Mucosa of gallbladder (tissue), 1 donor: ENCODE measurements around the gene RABGGTA. TPM values are rescaled to one million over a fixed set of nuclear protein-coding genes. Genes with fewer than 3 reads are reported as not detected.
"Not testable (repeated sequence)": the region's sequence is repeated elsewhere in the genome, so short reads cannot be mapped to it uniquely, and the experiment has no call there.

ENCODE experiments used
- DNase-seq: peaks from one replicate; pipeline ENCODE4 v3.0.0-alpha.2; 2020; ENCODE audit warnings: low spot score
- total RNA-seq: library from RNA; stranded (reverse); gene quantifications from one replicate; pipeline ENCODE4 v1.2.1, GENCODE V29; 2021
- donor health status: DM: no; HTN: no; CAD: no.

Gene RABGGTA
- total RNA-seq, 1 donor from 2014 or later: 36.0 TPM

DNA sequence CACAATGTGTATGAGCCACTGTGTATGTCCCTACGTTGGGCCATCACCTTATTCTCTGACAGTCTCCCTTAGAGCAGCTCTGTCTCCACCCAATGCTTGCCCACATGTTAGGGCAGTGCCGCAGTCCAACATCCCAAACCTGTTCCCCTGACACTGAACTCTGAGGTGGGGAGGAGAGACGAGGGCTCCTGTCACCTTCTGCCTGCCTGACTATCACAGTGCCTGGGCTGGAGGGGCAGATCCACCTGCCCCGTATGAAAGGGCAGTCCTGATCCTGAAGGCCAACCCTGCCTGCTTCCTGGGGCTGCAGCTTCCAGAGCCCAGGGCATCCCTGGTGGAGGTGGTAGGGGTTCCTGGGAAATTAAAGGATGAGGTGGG, 10.6 kb downstream of the RABGGTA start:
- DNase-seq: no peak

DNA sequence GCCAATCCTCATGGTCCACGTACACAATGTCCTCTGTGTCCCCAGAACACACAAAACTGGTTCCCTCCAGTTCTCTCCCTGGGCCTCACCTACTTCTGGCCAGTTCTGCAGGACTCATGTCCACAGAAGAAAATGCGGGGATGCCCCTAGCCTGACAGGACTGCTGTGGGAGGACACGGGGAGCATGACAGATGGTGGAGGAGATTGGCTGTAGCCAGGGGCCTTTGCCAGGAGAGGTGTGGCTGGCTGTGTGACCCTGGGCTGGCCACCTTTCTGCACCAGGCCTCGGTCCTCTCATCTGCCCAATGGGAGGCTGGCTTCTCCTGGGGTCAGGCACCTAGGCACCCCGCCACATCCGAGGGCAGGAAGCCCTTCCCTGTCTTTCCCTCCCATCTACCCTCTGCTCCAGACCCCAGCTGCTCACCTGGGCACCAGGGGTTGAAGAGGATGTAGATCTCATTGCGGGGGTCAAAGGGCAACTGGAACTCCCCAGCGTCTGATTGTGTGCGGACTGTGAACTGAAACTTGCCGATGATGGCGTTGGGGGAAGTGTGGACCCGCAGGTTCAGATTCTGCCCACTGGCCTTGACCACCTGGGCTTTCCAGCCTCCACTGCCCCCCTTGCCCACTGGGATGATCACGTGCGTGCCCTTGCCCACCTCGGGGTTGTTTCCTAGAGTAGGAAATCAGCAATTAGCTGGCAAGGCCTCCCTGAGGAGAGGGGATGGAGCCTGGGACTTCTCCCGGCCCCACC, 11.2 kb downstream of the RABGGTA start:
- DNase-seq: no peak

DNA sequence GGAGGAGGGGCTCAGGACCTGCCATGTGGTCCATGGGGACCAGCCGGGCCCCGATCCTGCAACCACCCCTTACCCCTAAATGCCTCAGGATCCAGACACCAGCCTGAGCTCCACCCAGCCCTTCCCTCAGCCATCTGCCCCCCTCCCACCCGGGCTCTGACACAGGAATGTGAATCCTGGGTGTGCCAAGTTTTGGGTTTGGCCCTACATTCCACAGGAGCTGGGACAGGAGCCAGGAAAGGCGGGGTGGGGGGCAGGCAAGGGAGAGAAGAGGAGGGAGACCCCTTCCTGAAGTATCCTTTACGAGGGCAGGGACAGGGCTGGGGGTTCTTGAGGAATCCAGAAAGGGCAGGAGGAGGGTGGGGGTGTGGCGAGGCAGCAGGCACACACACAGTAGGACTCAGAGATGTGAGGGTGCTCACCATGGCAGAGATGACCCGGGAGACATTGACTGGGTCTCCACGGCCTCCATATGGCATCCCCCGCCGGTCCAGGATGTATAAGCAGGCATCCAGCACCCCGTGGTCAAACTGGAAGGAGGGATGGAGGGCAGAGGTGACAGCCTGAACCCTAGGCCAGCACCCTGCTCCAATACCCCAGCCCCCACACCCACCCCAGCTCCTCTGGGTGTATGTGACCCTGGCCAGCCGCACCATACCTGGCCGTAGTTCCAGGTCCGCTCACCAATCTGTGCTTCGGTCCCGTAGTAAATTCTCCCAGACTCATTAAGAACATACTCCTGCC, 11.9 kb downstream of the RABGGTA start:
- DNase-seq: no peak

DNA sequence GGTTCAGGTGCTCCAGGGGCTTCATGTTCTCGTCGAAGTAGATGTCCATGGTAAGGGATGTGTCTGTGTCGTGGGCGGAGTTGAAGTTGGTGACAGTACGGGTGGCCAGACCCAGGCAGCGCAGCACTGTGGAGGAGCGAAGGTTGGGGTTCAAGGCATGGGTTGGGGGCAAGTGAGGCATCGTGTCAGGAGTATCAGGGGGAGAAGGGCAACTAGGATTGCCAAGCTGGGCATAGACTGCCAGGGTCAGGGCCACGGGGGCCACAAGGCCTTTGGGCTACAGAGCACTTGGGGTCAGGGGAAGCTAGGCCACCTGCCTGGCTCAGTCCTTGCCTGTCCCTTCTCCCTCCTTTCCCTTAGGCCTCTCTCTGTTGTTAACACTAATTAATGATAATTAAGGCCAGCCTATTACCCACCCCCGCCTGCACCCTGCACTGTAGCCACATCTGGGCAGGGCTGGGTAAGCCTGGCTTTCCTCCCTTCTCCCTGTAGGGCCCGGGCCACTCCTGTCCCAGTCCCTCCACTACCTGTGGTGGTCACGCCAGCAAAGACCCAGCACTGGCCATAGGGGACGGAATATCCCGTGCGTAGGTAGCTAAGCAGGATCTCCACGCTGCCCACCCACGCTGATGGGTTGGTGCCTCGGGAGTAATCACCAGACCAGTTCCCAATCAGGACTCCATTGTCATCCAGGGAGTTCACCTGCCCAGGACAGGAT, 12.7 kb downstream of the RABGGTA start:
- DNase-seq: no peak

DNA sequence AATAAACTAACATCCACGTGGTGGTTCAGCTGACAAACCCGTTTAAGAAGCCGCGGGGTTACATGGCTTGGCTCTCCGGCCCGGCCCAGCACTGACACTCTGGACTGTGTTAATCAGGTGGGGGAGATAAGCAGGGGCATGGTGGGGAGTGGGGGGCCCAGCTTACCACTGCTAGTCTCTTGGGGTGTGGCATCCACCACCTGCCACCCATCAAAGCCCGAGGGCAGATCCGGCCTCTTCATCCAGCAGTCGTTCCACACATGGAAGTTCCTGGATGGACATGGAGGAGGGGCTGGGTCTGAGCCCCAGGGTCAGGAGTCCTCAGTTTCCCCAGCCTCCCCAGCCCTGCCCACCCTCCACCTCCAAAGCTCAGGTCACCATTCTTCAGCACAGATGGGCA, 13.3 kb downstream of the RABGGTA start:
- DNase-seq: no peak

DNA sequence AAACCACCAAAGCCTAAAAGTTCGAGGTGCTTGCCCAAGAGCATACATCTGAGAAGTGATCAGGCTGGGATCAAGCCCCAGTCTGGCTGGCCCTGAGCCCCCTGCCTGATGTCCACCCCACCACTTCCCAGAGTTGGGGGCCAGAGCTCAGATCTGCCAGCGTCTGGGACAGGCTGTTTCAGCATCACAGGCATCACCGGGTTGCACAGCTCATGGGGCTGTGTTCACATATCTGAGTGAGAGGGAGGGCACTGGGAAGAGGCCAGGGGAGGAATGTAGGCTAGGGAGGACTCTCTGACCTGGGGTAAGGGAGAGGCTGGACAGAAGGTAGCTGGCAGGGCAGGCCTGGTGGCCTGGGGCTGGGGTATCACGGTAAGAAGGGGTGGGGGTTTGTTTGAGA, 14.4 kb downstream of the RABGGTA start:
- DNase-seq: no peak

DNA sequence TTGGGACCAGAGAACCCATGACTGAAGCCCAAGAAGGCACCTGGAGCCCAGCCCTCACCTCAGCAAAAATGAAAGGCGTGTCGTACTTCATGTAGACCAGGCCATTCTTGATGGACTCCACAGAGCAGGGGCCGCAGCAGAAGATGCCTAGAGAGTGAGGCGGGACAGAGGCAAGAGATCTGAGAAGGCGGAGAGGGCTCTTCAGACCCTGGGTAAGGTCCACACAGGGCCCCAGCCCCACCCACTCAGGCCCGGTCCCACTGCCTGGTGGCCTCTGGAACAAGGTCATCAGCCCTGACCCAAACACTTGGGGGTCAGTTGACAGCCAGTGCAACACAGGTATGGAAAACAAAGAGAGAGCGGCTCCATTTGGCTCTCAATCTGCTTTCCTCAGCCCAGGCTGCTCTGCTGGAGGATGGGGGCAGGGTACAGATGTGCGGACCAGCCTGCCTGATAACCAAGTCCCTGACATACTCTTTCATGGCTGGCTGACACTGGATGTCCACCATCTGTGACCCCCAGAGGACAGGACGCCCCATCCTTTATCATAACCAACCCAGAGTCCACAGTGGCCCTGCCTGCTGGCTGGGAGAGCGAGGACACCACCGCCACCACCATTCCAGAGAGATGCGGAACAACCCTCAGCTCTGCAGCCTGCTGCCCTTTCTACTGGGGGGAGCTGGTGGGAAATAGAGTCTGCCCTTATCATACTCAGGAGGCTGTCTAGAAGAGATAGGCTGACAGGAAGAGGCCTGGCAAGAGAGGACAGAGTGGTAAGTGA, 15.3 kb downstream of the RABGGTA start:
- DNase-seq: no peak

DNA sequence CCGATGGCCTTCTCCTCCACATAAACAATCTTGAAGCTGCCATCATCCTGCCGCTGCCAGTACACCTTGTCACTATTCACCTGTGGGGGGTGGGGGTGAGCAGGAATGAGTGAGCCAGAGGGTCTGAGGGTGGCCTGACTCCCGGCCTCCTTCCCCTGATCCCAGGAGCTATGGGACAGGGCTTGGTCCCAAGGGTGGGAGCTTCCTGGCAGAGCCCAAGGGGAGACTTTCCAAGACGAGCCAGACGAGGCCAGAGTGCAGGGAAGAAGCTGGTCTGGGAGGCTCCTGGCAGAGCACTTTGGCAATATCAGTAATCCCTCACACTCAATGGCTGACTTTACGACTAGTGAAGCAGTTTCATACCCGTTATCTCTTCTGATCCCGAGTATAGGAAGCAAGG, 16.0 kb downstream of the RABGGTA start:
- DNase-seq: no peak

DNA sequence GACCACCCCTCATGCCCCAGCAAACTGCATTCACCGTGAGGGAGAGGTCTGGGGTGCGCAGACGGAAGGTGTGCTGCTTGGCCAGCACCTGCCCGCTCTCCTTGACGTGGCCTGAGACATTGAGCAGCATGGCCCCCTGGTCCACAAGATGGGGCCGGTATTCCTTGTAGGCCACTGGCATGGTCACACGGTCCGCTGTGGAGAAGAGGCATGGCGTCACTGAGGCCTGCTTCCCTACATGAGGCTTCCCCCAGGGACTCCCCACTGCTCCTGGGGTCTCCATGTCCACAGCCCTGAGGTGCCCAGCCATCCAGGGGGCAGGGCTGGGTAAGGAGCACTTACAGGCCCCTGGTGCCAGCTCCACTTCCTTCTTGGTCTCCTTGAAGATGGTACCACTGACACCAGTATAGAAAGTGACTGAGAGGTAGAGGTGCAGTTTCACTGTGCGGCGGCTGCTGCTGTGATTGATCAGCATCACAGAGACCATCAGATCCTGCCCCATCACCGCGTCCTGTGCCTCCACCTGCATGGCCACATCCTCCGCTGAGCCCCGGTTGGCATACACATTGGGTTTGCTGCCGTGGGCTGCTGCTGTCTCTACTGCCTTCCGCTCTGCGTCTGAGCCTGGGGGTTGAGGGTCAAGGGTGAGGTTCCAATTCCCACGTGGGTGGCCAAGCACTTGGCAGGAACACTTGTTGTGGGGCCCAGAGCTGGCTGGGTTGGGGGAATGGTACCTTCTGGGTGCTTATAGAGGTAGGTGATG, 16.6 kb downstream of the RABGGTA start:
- no peak for DNase-seq

DNA sequence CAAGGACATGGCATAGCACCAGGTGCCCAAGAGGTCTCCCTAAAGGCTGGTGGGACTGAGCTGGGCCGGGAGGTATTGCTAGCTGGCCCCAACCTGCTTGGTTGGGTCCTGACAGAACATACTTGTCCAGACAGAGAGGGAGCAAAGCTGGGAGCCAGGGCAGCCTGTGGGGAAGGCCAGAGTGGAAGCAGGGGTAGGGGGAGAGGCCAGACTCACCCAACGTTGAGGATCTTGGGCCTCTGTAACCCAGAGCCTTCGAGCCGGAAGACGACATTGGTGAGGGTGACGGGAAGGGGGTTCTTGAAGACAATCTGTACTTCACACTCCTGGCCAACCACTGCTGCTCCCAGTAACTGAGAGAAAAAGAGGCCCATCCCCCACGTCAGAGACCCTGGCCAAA, 17.5 kb downstream of the RABGGTA start:
- DNase-seq: no peak

DNA sequence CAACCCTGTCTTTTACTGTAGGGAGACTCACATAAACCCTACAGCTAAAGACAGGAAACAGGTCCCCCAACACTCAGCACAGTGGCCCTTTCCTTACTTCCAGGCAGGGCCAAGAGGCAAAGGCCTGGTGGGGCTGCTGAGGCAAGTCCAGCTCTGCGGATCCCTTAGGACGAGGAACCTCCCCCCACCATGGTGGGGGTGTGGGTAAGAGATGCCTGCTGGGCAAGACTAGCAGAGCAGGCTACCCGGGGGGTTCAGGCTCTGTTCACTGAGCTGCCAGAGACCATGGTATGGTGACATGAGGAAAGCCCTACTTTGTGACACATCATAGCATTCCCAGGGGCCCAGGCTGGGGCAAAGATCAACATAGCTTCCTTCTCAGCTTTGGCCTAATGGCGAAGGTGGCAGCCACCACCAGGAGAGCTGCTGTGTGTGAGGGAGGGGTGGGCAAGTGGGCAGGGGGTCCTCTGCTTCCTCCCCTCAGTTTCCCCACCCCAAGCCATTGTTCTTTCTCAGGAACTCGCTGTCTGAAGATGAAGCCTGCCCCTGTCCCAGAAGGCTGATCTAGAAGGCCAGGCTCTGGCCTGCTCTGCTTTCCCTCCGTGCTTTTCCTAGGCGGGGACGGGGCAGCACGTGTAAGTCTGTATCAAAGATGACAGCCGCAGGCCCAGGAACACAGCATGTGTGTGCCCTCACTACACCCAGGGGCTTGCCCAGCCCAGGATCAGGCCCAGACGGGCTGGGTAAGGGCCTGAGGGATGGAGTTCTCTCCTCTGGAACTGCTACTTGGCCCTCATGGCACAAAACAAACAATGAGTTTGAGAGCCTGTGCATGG, 18.9 kb downstream of the RABGGTA start:
- no peak for DNase-seq

DNA sequence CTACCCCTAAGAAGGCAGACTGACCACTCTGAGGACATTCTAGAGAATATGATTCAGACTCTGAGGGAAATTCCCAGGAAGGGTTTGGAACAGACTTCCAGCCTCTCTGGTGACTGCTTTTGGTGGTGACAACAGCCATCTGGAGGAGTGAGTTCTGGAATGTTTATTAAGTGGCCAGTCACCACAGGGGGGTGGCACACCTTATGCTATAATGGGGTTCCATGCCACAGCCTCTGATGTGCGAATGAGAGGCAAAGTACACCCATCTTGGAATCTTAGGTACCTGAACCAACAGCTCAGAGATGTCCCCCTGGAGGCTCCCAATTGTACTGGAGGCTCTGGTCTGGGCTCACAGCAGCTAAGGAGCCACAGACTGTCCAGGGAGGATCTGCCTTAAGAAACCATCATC, 19.5 kb downstream of the RABGGTA start:
- DNase-seq: no peak

DNA sequence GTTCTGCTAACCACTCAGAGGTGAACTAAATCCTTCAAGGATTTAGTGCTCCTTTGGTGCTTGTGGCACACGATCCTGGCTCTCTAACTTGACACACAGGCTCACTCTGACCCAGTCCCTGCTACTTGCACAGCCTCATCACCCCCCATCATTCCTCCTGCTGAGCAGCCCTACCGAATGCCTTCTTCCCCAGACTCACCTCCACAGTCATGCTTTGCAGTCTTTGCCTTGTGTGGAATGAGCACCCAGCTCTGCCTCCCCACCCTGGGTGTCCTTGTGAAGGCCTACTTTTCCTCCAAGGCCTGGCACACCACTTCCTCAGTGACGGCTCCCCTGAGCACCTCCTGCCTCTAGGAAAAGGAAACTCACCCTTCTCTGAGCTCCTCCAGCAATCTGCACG, 21.0 kb downstream of the RABGGTA start:
- no peak for DNase-seq

DNA sequence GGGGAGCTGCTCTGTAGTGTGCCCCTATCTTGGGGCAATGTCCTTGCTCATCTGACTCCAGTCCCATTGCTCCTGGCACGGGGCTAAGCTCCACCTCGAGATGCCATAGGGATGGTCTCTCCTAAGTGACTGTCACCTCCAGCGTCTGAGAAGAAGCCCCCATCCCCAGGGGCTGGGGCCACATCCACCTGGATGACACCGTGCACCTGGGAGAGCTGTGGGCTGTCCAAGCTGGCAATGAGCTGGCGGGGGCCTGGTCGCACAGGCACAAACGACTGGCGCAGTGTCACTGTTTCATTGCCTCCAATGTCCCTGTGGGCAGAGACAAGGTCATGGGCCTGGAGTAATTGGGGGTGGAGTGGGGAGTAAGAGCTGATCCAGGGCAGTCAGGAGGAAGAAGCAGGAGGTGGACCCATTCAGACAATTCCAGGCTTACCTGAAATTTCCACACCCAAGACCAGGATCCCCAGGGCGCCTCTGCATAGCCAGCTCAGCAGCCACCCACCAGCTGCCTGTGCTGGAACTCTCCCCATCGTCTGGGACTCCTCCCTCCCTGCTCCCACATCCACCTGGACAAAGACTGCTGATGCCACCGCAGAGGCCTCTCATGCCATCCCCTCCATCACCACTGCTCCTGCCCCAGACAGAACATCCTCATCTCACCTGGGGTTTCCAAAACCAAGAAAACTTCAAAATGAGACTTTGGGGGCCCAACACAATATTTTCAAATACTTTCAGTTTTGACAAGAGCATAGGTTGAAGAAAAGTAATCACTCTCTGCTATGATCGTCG, 22.0 kb downstream of the RABGGTA start:
- DNase-seq: no peak

DNA sequence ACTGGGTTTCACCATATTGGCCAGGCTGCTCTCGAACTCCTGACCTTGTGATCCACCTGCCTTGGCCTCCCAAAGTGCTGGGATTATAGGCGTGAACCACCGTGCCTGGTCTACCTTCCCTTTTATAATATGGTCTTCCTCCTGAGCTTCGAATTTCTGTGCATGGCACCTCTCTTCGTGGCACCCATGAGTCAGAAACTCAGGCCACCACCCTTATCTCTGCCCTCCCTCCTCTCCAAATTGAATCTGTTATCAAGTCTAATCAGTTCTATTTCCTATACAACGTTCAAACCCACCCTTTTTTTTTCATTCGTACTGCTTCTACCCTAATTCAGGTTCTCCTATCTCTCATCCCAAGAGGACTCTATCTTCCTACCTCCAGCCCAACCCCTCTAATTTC, 24.0 kb downstream of the RABGGTA start:
- DNase-seq: no peak

DNA sequence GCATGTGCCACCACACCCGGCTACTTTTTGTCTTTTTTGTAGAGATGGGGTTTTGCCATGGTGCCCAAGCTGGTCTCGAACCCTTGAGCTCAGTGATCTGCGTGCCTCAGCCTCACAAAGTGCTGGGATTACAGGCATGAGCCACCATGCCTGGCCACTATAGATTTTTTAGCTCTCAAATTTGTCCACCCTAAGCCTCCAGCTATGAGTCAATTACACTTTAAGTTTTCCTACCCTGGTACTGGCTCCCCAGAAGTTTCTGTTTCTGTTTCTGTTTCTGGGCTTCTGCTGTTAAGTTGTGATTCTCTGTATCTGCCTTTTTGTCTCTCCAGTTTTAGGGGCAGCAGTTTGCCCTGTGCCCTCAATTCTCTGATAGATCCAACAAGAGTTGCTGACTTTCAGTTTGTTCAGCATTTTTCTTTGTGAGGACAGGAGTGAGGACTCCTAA, 24.6 kb downstream of the RABGGTA start:
- DNase-seq: no peak

DNA sequence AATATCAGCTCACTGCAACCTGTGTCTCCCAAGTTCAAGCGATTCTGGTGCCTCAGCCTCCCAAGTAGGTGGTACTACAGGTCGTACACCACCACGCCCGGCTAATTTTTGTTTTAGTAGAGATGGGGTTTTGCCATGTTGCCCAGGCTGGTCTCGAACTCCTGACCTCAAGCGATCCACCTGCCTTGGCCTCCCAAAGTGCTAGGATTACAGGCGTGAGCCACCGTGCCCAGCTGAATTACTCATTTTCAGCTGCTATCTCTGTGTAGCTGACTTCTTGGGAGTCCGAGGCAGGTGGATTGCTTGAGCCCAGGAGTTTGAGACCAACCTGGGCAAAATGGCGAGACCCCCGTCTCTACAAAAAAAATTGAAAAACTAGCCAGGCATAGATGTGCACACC, 26.0 kb downstream of the RABGGTA start:
- not testable (repeated sequence) for DNase-seq

DNA sequence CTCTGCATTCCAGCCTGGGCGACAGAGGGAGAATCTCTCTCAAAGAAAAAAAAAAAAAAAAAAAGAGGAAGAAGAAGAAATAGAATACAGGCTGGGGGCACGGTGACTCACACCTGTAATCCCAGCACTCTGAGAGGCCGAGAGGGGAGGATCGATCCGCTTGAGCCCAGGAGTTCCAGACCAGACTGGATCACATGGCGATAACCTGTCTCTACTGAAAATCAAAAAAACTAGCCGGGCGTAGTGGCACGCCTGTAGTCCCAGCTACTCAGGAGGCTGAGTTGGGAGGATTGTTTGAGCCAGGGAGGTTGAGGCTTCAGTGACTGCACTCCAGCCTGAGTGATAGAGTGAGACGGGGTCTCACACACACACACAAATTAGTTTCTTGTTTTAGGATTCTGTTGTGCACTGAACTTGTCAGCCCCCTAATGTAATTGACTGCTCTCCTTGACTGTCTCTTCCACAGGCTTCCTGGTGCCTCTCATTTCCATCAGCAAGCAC, 28.0 kb downstream of the RABGGTA start:
- peak; percentile 67 for DNase-seq

DNA sequence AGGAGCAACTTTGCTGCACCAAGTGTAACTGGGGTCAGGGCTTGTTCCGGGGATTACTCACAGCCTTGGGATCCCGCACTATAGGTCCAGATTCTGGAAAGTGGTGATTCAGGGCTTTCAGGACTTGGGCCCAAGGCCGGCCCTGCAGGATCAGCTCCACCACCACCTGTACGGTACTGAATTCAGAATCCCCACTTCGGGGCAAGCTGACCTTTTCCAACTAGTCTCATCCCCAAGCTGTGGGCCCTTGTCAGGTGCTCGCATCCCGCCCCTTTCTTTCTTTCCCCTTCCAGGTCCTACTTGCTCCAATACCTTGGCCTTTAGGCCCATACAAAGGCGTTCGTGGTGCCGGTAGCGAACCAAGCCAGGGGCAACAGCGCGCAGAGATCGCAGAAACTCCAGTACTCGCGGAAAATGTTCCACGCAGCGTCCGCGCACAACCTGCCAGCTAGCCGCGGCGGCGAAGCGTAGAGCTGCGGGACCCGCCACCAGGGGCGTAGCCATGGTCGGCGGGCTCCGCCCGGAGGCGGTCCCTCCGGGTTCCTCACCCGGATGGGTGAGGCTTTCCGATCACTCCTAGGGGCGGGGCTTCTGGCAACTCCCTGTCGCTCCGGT, 29.5 kb downstream of the RABGGTA start:
- peak; percentile 93 for DNase-seq
